ENCODE measurements around the gene MRPL23.

Gene MRPL23

DNA sequence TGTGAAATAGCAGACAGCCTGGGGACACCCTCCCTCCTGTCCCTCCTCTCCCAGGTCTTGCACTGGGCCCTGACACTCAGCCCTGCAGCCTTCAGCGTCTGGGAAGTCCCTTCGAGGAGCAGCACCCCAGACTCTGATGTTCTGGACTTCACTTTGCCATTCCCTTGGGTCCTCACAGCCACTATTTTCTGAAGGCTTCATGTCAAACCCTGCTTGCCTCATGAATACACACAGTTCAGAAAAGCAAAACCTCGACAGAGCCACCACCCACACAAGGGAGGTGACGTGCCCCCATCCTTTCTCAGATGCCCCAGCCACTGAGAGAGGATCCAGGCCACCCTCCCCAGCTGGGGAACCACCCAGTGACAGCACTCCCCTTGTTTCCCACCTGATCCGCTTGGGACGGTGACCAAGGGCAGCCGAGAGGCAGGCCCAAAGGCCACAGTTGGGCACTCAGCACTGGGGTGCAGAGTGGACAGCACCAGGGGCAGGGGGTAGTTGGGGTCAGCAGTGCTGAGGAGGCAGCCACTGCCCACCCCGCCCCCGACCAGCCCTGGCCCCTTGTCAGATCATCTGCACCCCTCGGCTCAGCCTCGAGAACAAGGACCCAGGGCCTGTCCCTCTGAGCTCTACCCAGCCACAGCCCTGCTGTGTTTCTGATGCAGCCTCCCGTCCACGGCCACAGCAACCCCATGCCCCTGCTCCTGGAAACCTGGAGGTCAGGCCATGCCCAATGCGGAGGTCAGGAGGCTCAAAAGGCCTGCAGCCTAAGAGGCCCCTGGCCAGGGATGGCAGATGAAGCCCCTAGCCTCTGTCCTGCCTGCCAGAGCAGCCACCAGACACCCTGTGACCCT, 30.8 kb upstream of the MRPL23 start:
- Histone ChIP-seq H3K27me3 (no peaks in the 10 kb centered on the region), H3K27ac (peak overlapping the region; percentile 57), H3K9me3 (no peaks in the 10 kb centered on the region), H3K4me1 (ENCODE audit: control insufficient read depth in 1 of 2, insufficient read depth in 1 of 2, low read depth in 1 of 2, low read length in 1 of 2) (peaks cover 10 to 13% of the 10 kb centered on the region in 2 experiments), H3K36me3 (peaks cover 7% of the 10 kb centered on the region), H3K4me3 (ENCODE audit: low read depth in 1 of 2, low read length in 1 of 2) (no peak overlapping the region)
- no peak for TF ChIP-seq CTCF (IDR thresholded peaks at IDR 0.05)

- Histone ChIP-seq H3K4me1 (ENCODE audit: control insufficient read depth in 1 of 2, insufficient read depth in 1 of 2, low read depth in 1 of 2, low read length in 1 of 2) (peaks cover 6 to 8% of the 10 kb centered on the region in 2 experiments), H3K36me3 (peaks cover 7% of the 10 kb centered on the region), H3K27me3 (no peaks in the 10 kb centered on the region), H3K4me3 (ENCODE audit: low read depth in 1 of 2, low read length in 1 of 2) (no peak overlapping the region), H3K9me3 (no peaks in the 10 kb centered on the region), H3K27ac (peak overlapping the region; percentile 57)
- TF ChIP-seq CTCF (IDR thresholded peaks at IDR 0.05): no peak
Measured at GRCh38 chr11:1916986-1917522, 30.1 kb upstream of the MRPL23 start.

- peak overlapping the region; percentile 57 for H3K27ac ChIP-seq
- TF ChIP-seq CTCF (IDR thresholded peaks at IDR 0.05): peak; percentile 49
- no peaks in the 10 kb centered on the region for H3K27me3 ChIP-seq
- H3K36me3 ChIP-seq: peaks cover 7% of the 10 kb centered on the region
- peaks cover 0 to under 1% of the 10 kb centered on the region in 2 experiments for H3K4me1 ChIP-seq (ENCODE audit: control insufficient read depth in 1 of 2, insufficient read depth in 1 of 2, low read depth in 1 of 2, low read length in 1 of 2)
- no peak overlapping the region for H3K4me3 ChIP-seq (ENCODE audit: low read depth in 1 of 2, low read length in 1 of 2)
- no peaks in the 10 kb centered on the region for H3K9me3 ChIP-seq
Measured at GRCh38 chr11:1917523-1918435, 29.4 kb upstream of the MRPL23 start.

- peaks cover 7% of the 10 kb centered on the region for H3K36me3 ChIP-seq
- no peak overlapping the region for H3K4me3 ChIP-seq (ENCODE audit: low read depth in 1 of 2, low read length in 1 of 2)
- no peak overlapping the region for H3K27ac ChIP-seq
- H3K9me3 ChIP-seq: no peaks in the 10 kb centered on the region
- no peaks in the 10 kb centered on the region for H3K27me3 ChIP-seq
- no peaks in the 10 kb centered on the region for H3K4me1 ChIP-seq (ENCODE audit: control insufficient read depth in 1 of 2, insufficient read depth in 1 of 2, low read depth in 1 of 2, low read length in 1 of 2)
- TF ChIP-seq CTCF (IDR thresholded peaks at IDR 0.05): no peak
Measured at GRCh38 chr11:1918436-1919315, 28.5 kb upstream of the MRPL23 start.

Measured in neutrophil (primary cell).